ENCODE data around the gene SLC22A15. TPM values are rescaled to one million over a fixed set of nuclear protein-coding genes. Genes with fewer than 3 reads are reported as not detected.

The SLC22A15 gene
- total RNA-seq, 1 experiment from 2014 or later = 2.2 TPM

DNA sequence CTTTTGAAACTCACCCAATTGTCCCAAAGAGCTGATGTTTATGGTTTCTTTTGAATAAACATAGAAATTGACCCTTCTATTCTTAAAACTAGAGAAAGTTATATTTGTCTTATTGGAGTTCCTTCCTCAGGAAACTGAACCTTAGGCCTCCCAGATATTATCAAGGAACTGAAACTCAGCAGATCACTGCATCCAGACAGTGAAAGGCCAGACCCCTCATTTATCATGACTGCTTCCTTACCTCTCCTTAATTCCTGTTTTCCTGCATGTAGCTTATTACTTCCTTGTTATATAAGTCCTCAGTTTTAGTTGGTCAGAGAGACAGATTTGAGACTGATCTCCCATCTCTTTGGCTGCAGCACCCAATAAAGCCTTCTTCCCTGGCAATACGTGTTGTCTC lies 27.5 kb downstream of the SLC22A15 start:
- no TSS peak for BruUV-seq (replicated peaks)
- Histone ChIP-seq H3K9me2 (replicated peaks; ENCODE audit: low read length) (no peaks in the 10 kb centered on the region), H3K4me2 (ENCODE audit: low read length) (no peak overlapping the region), H3K27ac (ENCODE audit: low read length) (no peak overlapping the region), H3K79me2 (ENCODE audit: low read length) (no peaks in the 10 kb centered on the region), H2AFZ (ENCODE audit: low read length) (no peak overlapping the region), H3K36me3 (ENCODE audit: low read depth, low read length) (peaks cover 11% of the 10 kb centered on the region; the same call in 1 of the 2 replicates), H4K20me1 (ENCODE audit: low read length) (no peaks in the 10 kb centered on the region), H3K4me3 (ENCODE audit: low read length) (no peak overlapping the region), H3K4me1 (ENCODE audit: insufficient read depth, low read length) (no peaks in the 10 kb centered on the region), H3F3A (ENCODE audit: low read length, unreplicated experiment) (no peaks in the 10 kb centered on the region), H3K9me3 (ENCODE audit: low read length) (no peaks in the 10 kb centered on the region), H3K27me3 (ENCODE audit: low read length) (no peaks in the 10 kb centered on the region), H3K9ac (ENCODE audit: low read length) (no peak overlapping the region)
- ChIA-PET POLR2A (ENCODE audit: unreplicated experiment) (no interaction called here), CTCF (no interaction called here)
- ATAC-seq (no peak), DNase-seq (no peak)
- TF ChIP-seq CTCF (conservative IDR thresholded peaks at IDR 0.05; ENCODE audit: low read depth, low read length) = no peak
- no peak for TF ChIP-seq EZH2 (IDR thresholded peaks at IDR 0.05; ENCODE audit: low read length, unreplicated experiment)
- TF ChIP-seq EZH2phosphoT487 (IDR thresholded peaks at IDR 0.05; ENCODE audit: borderline replicate concordance, low read length) = no peak
- intact Hi-C loops (cut with micrococcal nuclease) = no loop called here

DNA sequence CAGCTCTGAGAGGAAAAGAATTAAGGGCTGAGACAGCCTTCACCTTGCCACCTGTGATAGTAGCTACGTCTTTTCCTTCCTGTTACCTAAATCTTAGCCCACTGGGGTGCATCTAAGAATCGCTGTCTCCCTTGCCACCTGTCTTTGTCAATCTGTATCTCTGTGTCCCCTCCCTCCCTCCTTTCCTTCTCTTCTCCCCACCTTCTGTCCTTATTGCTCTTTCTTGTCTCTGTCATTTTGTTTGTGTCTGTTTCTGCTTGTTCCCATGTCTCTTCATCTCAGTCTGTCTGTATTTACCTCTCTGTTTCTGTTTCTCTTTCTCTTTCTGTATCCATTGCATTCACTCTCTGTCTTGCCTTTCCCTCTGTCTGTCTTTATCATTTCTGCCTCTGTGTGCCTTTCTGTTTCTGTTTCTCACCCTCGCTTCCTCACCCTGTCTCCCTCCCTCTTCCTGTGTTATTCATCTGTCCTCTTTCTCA lies 30.2 kb downstream of the SLC22A15 start:
- Histone ChIP-seq H3K9me3 (ENCODE audit: low read length) (no peaks in the 10 kb centered on the region), H2AFZ (ENCODE audit: low read length) (no peak overlapping the region), H3K36me3 (ENCODE audit: low read depth, low read length) (peaks cover 11% of the 10 kb centered on the region; the same call in 1 of the 2 replicates), H3K79me2 (ENCODE audit: low read length) (no peaks in the 10 kb centered on the region), H3K9me2 (replicated peaks; ENCODE audit: low read length) (no peaks in the 10 kb centered on the region), H3K27ac (ENCODE audit: low read length) (no peak overlapping the region), H3K4me1 (ENCODE audit: insufficient read depth, low read length) (no peaks in the 10 kb centered on the region), H3K27me3 (ENCODE audit: low read length) (no peaks in the 10 kb centered on the region), H3K9ac (ENCODE audit: low read length) (no peak overlapping the region), H3F3A (ENCODE audit: low read length, unreplicated experiment) (no peaks in the 10 kb centered on the region), H3K4me3 (ENCODE audit: low read length) (no peak overlapping the region), H4K20me1 (ENCODE audit: low read length) (no peaks in the 10 kb centered on the region), H3K4me2 (ENCODE audit: low read length) (no peak overlapping the region)
- CTCF ChIA-PET = no interaction called here
- no TSS peak for BruUV-seq (replicated peaks)
- no peak for TF ChIP-seq CTCF (conservative IDR thresholded peaks at IDR 0.05; ENCODE audit: low read depth, low read length)
- TF ChIP-seq EZH2phosphoT487 (IDR thresholded peaks at IDR 0.05; ENCODE audit: borderline replicate concordance, low read length) = no peak
- DNase-seq (no peak), ATAC-seq (no peak)
- intact Hi-C loops (cut with micrococcal nuclease) = no loop called here
- POLR2A ChIA-PET (ENCODE audit: unreplicated experiment) = no interaction called here

GRCh38 chr1:116008656-116009390 lies 32.5 kb downstream of the SLC22A15 start:
- Histone ChIP-seq H3K4me2 (ENCODE audit: low read length) (no peak overlapping the region), H3F3A (ENCODE audit: low read length, unreplicated experiment) (no peaks in the 10 kb centered on the region), H3K9ac (ENCODE audit: low read length) (no peak overlapping the region), H3K79me2 (ENCODE audit: low read length) (no peaks in the 10 kb centered on the region), H3K9me3 (ENCODE audit: low read length) (no peaks in the 10 kb centered on the region), H3K27ac (ENCODE audit: low read length) (no peak overlapping the region), H2AFZ (ENCODE audit: low read length) (no peak overlapping the region), H3K4me3 (ENCODE audit: low read length) (no peak overlapping the region), H4K20me1 (ENCODE audit: low read length) (no peaks in the 10 kb centered on the region), H3K27me3 (ENCODE audit: low read length) (no peaks in the 10 kb centered on the region), H3K36me3 (ENCODE audit: low read depth, low read length) (peaks cover 1% of the 10 kb centered on the region; the same call in 1 of the 2 replicates), H3K9me2 (replicated peaks; ENCODE audit: low read length) (no peaks in the 10 kb centered on the region), H3K4me1 (ENCODE audit: insufficient read depth, low read length) (no peaks in the 10 kb centered on the region)
- ChIA-PET CTCF (no interaction called here), POLR2A (ENCODE audit: unreplicated experiment) (no interaction called here)
- ATAC-seq (no peak), DNase-seq (no peak)
- no peak for TF ChIP-seq CTCF (conservative IDR thresholded peaks at IDR 0.05; ENCODE audit: low read depth, low read length)
- no peak for TF ChIP-seq EZH2phosphoT487 (IDR thresholded peaks at IDR 0.05; ENCODE audit: borderline replicate concordance, low read length)
- TF ChIP-seq EZH2 (IDR thresholded peaks at IDR 0.05; ENCODE audit: low read length, unreplicated experiment) = no peak
- no TSS peak for BruUV-seq (replicated peaks)
- intact Hi-C loops (cut with micrococcal nuclease) = no loop called here

Data from PC-3 (cell line).